RWPE2 (cell line): ENCODE data around the gene PKP2.
"Not testable (repeated sequence)": the region's sequence is repeated elsewhere in the genome, so short reads cannot be mapped to it uniquely, and the experiment has no call there.

Experiments
- ATAC-seq: fragments of 200-7000 bp; cut with Tn5 transposase; 3 replicates; pipeline ENCODE4 v1.9.1; 2021; ENCODE audit warnings: low read depth
- DNase-seq: peaks from one replicate; pipeline ENCODE4 v3.0.0-alpha.2; 2020; ENCODE audit warnings: low spot score
- H3K27ac ChIP-seq: fragments of 450-650 bp; 2 replicates; pipeline ENCODE4 v1.5.1; 2017; ENCODE audit warnings: mild to moderate bottlenecking; ENCODE audit not compliant: poor library complexity, severe bottlenecking
- H3K27me3 ChIP-seq: fragments of 250-450 bp; sonication (Bioruptor Pico); 2 replicates; pipeline ENCODE4 v1.5.1; 2021; ENCODE audit warnings: mild to moderate bottlenecking, moderate library complexity; ENCODE audit not compliant: insufficient read depth, poor library complexity, severe bottlenecking
- H3K36me3 ChIP-seq: fragments of 250-450 bp; sonication (Bioruptor Pico); 2 replicates; pipeline ENCODE4 v1.5.1; 2020; ENCODE audit warnings: low read depth, mild to moderate bottlenecking, moderate library complexity
- H3K4me1 ChIP-seq: fragments of 250-450 bp; sonication (Bioruptor Pico); 2 replicates; pipeline ENCODE4 v1.5.1; 2021; ENCODE audit warnings: mild to moderate bottlenecking, moderate library complexity; ENCODE audit not compliant: insufficient read depth, poor library complexity, severe bottlenecking
- H3K4me3 ChIP-seq: fragments of 250-450 bp; sonication (Bioruptor Pico); 2 replicates; pipeline ENCODE4 v1.5.1; 2021; ENCODE audit warnings: mild to moderate bottlenecking, moderate library complexity; ENCODE audit not compliant: severe bottlenecking
- H3K9me3 ChIP-seq: fragments of 250-450 bp; sonication (Bioruptor Pico); 2 replicates; pipeline ENCODE4 v1.5.1; 2021; ENCODE audit warnings: mild to moderate bottlenecking, moderate library complexity; ENCODE audit not compliant: severe bottlenecking
- TF ChIP-seq, protein P1 (sequence below): fragments of 450-650 bp; IDR thresholded peaks from one replicate; pipeline ENCODE4 v1.5.1; 2017; ENCODE audit warnings: mild to moderate bottlenecking, moderate library complexity; ENCODE audit not compliant: poor library complexity, severe bottlenecking

Gene PKP2

DNA sequence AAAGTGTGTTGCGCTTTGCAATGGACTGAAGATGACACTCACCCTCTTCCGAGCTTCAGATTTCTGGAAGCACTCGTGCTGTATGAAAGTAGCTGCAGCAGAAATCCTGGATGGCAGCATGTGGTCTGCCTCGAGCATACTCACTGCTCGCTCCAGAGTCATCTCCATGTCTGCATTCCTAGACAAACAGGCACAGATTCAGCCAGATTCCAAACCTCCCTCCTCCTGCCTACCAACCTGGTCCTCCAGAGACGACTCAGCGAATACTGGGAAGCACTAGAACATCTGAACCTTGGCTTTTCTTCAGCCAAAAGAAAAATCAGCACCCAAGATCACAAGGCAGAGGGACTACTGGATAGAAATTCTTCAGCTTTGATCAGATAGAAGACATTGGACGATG is 27.7 kb downstream of the PKP2 start:
- H3K4me3 ChIP-seq: no peak overlapping the region
- ATAC-seq (no peak), DNase-seq (no peak)
- peaks cover 13% of the 10 kb centered on the region for H3K4me1 ChIP-seq
- H3K36me3 ChIP-seq: peaks cover 73% of the 10 kb centered on the region
- H3K9me3 ChIP-seq: no peaks in the 10 kb centered on the region
- H3K27ac ChIP-seq: no peak overlapping the region
- H3K27me3 ChIP-seq: no peaks in the 10 kb centered on the region
- TF ChIP-seq, protein P1, sequence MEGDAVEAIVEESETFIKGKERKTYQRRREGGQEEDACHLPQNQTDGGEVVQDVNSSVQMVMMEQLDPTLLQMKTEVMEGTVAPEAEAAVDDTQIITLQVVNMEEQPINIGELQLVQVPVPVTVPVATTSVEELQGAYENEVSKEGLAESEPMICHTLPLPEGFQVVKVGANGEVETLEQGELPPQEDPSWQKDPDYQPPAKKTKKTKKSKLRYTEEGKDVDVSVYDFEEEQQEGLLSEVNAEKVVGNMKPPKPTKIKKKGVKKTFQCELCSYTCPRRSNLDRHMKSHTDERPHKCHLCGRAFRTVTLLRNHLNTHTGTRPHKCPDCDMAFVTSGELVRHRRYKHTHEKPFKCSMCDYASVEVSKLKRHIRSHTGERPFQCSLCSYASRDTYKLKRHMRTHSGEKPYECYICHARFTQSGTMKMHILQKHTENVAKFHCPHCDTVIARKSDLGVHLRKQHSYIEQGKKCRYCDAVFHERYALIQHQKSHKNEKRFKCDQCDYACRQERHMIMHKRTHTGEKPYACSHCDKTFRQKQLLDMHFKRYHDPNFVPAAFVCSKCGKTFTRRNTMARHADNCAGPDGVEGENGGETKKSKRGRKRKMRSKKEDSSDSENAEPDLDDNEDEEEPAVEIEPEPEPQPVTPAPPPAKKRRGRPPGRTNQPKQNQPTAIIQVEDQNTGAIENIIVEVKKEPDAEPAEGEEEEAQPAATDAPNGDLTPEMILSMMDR: no peak

DNA sequence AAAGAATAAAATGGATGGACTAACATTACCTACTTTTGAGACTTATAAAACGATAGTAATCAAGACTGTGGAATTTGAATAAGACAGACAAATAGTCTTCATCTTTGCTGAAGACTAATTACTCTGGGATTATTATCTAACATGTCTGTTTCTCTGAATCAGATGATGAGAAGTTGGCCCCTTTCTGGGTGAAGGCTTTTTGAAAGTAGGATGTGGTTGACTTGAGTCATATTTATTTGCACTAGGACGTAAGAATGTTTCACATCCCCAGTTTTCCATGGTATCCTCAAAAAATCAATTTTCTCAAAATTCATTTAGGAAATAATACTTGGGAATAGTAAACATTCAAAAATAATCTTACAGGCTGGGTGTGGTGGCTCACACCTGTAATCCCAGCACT is 31.8 kb downstream of the PKP2 start:
- peaks cover 48% of the 10 kb centered on the region for H3K36me3 ChIP-seq
- H3K27me3 ChIP-seq: no peaks in the 10 kb centered on the region
- no peaks in the 10 kb centered on the region for H3K9me3 ChIP-seq
- TF ChIP-seq, protein P1: no peak
- ATAC-seq (no peak), DNase-seq (no peak)
- H3K4me3 ChIP-seq: no peak overlapping the region
- no peak overlapping the region for H3K27ac ChIP-seq
- no peaks in the 10 kb centered on the region for H3K4me1 ChIP-seq

DNA sequence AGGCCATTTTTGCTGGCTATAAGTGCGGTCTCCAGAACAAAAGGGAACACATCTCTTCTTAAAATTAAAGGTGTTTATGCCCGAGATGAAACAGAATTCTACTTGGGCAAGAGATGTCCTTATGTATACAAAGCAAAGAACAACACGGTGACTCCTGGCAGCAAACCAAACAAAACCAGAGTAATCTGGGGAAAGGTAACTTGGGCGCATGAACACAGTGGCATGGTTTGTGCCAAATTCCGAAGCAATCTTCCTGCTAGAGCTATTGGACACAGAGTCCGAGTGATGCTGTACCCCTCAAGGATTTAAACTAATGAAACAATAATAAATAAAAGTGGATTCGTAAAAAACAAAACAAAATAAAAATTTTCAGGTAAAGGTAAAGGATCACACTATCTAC is 33.4 kb downstream of the PKP2 start:
- no peaks in the 10 kb centered on the region for H3K4me1 ChIP-seq
- no peak overlapping the region for H3K4me3 ChIP-seq
- H3K9me3 ChIP-seq: no peaks in the 10 kb centered on the region
- H3K36me3 ChIP-seq: peaks cover 45% of the 10 kb centered on the region
- ATAC-seq (no peak), DNase-seq (no peak)
- no peaks in the 10 kb centered on the region for H3K27me3 ChIP-seq
- TF ChIP-seq, protein P1: no peak
- H3K27ac ChIP-seq: no peak overlapping the region

DNA sequence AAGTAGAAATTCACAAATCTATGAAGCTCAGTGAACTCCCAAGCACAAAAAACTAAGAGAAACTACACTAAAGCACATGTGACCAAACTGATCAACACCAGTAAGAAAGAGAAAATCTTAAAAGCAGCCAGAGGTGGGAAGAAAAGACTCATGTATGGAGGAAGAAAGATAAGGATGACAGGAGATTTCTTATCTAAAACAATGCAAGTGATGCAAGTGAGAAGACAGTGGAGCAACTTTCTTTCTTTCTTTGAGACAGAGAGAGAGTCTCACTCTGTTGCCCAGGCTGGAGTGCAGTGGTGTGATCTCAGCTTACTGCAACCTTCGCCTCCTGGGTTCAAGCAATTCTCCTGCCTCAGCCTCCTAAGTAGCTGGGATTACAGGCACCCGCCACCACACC is 34.9 kb downstream of the PKP2 start:
- H3K36me3 ChIP-seq: peaks cover 30% of the 10 kb centered on the region
- not testable (repeated sequence) for H3K4me3 ChIP-seq, H3K27me3 ChIP-seq, DNase-seq, H3K27ac ChIP-seq, H3K4me1 ChIP-seq, H3K9me3 ChIP-seq, ATAC-seq

DNA sequence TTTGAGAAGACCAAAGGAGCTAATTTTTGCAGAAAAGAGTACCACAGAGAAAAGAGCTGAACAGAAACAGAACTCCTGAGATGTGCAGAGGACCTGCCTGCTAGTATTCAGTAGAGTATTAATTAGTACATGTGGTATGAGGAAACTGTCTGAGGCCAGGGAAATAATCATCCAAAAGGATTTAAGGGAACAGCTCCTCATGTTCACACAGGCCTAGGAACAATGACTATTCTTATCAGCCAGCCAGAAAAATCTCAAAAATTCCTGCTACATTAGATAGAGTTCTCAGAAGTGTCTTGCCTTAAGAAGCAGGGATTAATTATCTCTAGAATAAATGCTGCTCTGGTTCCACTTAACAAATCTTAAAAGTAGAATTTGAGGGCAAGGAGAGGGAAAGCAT is 36.4 kb downstream of the PKP2 start:
- TF ChIP-seq, protein P1: no peak
- H3K4me1 ChIP-seq: no peaks in the 10 kb centered on the region
- no peaks in the 10 kb centered on the region for H3K9me3 ChIP-seq
- ATAC-seq: peak; percentile 48; the same call in 1 of the 3 replicates
- peaks cover 19% of the 10 kb centered on the region for H3K36me3 ChIP-seq
- no peak overlapping the region for H3K4me3 ChIP-seq
- H3K27me3 ChIP-seq: no peaks in the 10 kb centered on the region
- peak overlapping the region; percentile 30 for H3K27ac ChIP-seq
- no peak for DNase-seq
